Endometrium (tissue), 2 donors: ENCODE measurements around the gene CEP120.
"Not testable (repeated sequence)": the region's sequence is repeated elsewhere in the genome, so short reads cannot be mapped to it uniquely, and the experiment has no call there.

Experiments used
- FAIRE-seq: peaks from 2 replicates; lab custom pipeline; 2012; peaks lifted over from hg19 to GRCh38; lab: Jason Lieb, UNC
- donor health status: control.
- donor health status: control.

The CEP120 gene

GRCh38 chr5:123438902-123439301 is 15.7 kb upstream of the CEP120 start:
- no peak for FAIRE-seq

- no peak for FAIRE-seq
Observed at GRCh38 chr5:123438244-123438643, 15.0 kb upstream of the CEP120 start.

- FAIRE-seq: no peak
Observed at GRCh38 chr5:123436201-123436600, 13.0 kb upstream of the CEP120 start.

- no peak for FAIRE-seq
Observed at GRCh38 chr5:123434796-123435195, 11.6 kb upstream of the CEP120 start.

- FAIRE-seq: no peak
Observed at GRCh38 chr5:123433596-123433995, 10.4 kb upstream of the CEP120 start.

GRCh38 chr5:123430441-123430840 is 7.2 kb upstream of the CEP120 start:
- FAIRE-seq: not testable (repeated sequence)

GRCh38 chr5:123429993-123430392 is 6.8 kb upstream of the CEP120 start:
- no peak for FAIRE-seq

GRCh38 chr5:123429221-123429954 is 6.2 kb upstream of the CEP120 start:
- FAIRE-seq: no peak

GRCh38 chr5:123428521-123429220 is 5.5 kb upstream of the CEP120 start:
- FAIRE-seq: no peak

- no peak for FAIRE-seq
Observed at GRCh38 chr5:123427281-123427680, 4.1 kb upstream of the CEP120 start.

- FAIRE-seq: no peak
Observed at GRCh38 chr5:123425431-123425830, 2.2 kb upstream of the CEP120 start.

- no peak for FAIRE-seq
Observed at GRCh38 chr5:123422433-123423277, 548 bp downstream of the CEP120 start.

- no peak for FAIRE-seq
Observed at GRCh38 chr5:123421773-123422172, 1.4 kb downstream of the CEP120 start.

GRCh38 chr5:123414974-123415373 is 8.2 kb downstream of the CEP120 start:
- no peak for FAIRE-seq

- FAIRE-seq: no peak
Observed at GRCh38 chr5:123412206-123412605, 11.0 kb downstream of the CEP120 start.

- not testable (repeated sequence) for FAIRE-seq
Observed at GRCh38 chr5:123401999-123402398, 21.2 kb downstream of the CEP120 start.

- no peak for FAIRE-seq
Observed at GRCh38 chr5:123401320-123401719, 21.9 kb downstream of the CEP120 start.

GRCh38 chr5:123400870-123401291 is 22.3 kb downstream of the CEP120 start:
- not testable (repeated sequence) for FAIRE-seq

GRCh38 chr5:123398058-123398733 is 25.0 kb downstream of the CEP120 start:
- FAIRE-seq: no peak

- FAIRE-seq: no peak
Observed at GRCh38 chr5:123397538-123397937, 25.7 kb downstream of the CEP120 start.

- FAIRE-seq: no peak
Observed at GRCh38 chr5:123391009-123391408, 32.2 kb downstream of the CEP120 start.

GRCh38 chr5:123389794-123390193 is 33.4 kb downstream of the CEP120 start:
- FAIRE-seq: no peak
